A549 (cell line): Measurements from ENCODE around the gene ENTPD2. TPM values are rescaled to one million over a fixed set of nuclear protein-coding genes. Genes with fewer than 3 reads are reported as not detected.
A peak's percentile ranks its signal among the peaks of the same experiment; 100 is the strongest.
"Not testable (repeated sequence)": the region's sequence is repeated elsewhere in the genome, so short reads cannot be mapped to it uniquely, and the experiment has no call there.

Experiments
- ATAC-seq, 2 experiments: fragments of 200-7000 bp in 1 of 2; fragments of >200 bp in 1 of 2; cut with Nextera tagmentation in 1 of 2; cut with Tn5 transposase in 1 of 2; 3 replicates each; pipeline versions ENCODE4 v1.8.0 to v1.9.1; 2018 to 2020; ENCODE audit warnings: mild to moderate bottlenecking in 1 of 2, moderate library complexity in 1 of 2
- CTCF ChIA-PET: fragments of 300-600 bp; sonication (Branson Sonifier 250); formaldehyde crosslinking; extraction: SDS; loops from one replicate; lab custom pipeline; 2021; ENCODE audit warnings: antibody characterized with exemption, inconsistent platforms; lab: Yijun Ruan, JAX
- POLR2A ChIA-PET: fragments of 350-600 bp; formaldehyde crosslinking; extraction: SDS; loops from one replicate; lab custom pipeline; 2021; ENCODE audit warnings: antibody characterized with exemption, inconsistent platforms; lab: Yijun Ruan, JAX
- DNase-seq, 2 experiments: peaks; one replicate each; pipeline versions ENCODE4 v3.0.0 to v3.0.0-alpha.2; 2011 to 2016; ENCODE audit warnings: low read depth in 1 of 2, low spot score in 1 of 2
- FAIRE-seq: peaks from 2 replicates; lab custom pipeline; 2011; peaks lifted over from hg19 to GRCh38; lab: Jason Lieb, UNC
- H3K27ac ChIP-seq, 2 experiments: fragments of >200 bp; sonication (Bioruptor Twin); formaldehyde crosslinking; 3 replicates each; pipeline ENCODE4 v1.5.1; 2016 to 2017
- H3K4me1 ChIP-seq: fragments of >200 bp; sonication (Bioruptor Twin); formaldehyde crosslinking; 3 replicates; pipeline ENCODE4 v1.6.1; 2016
- H3K4me2 ChIP-seq: fragments of >200 bp; sonication (Bioruptor Twin); formaldehyde crosslinking; 3 replicates; pipeline ENCODE4 v1.6.1; 2016
- H3K4me3 ChIP-seq: fragments of >200 bp; sonication (Bioruptor Twin); formaldehyde crosslinking; 3 replicates; pipeline ENCODE4 v1.5.1; 2016
- H3K9me3 ChIP-seq: fragments of >200 bp; sonication (Bioruptor Twin); formaldehyde crosslinking; 3 replicates; pipeline ENCODE4 v1.6.1; 2016
- ATOH8 ChIP-seq: fragments of 250-450 bp; sonication (Bioruptor Pico); IDR thresholded peaks from 2 replicates; pipeline ENCODE4 v1.5.0; 2020; ENCODE audit warnings: low read depth, mild to moderate bottlenecking, moderate library complexity
- CBX2 ChIP-seq: fragments of 200-600 bp; sonication (generic); IDR thresholded peaks from 2 replicates; pipeline ENCODE4 v1.6.1; 2016; ENCODE audit warnings: low read depth, mild to moderate bottlenecking, borderline replicate concordance
- CHD2 ChIP-seq: fragments of 150-350 bp; IDR thresholded peaks from 2 replicates; pipeline ENCODE4 v1.6.1; 2014; ENCODE audit warnings: low read length; ENCODE audit not compliant: partially characterized antibody
- ELK1 ChIP-seq: fragments of 150-350 bp; IDR thresholded peaks from 2 replicates; pipeline ENCODE4 v1.6.1; 2014; ENCODE audit warnings: low read depth, mild to moderate bottlenecking, low read length
- FOSL2 ChIP-seq, 2 experiments: fragments of 450-650 bp in 1 of 2; fragments of >200 bp in 1 of 2; sonication (Bioruptor Twin) in 1 of 2; formaldehyde crosslinking; IDR thresholded peaks; 2 replicates each; pipeline versions ENCODE4 v1.5.0 to v1.6.1; 2016 to 2020; ENCODE audit warnings: mild to moderate bottlenecking in 1 of 2, moderate library complexity in 1 of 2
- GATA3 ChIP-seq: IDR thresholded peaks from 2 replicates; pipeline ENCODE4 v1.6.1; 2012; ENCODE audit warnings: borderline replicate concordance
- JUN ChIP-seq, 2 experiments: fragments of >200 bp; sonication (Bioruptor Twin); formaldehyde crosslinking; IDR thresholded peaks; 2 replicates in 1 of 2; 3 replicates in 1 of 2; pipeline ENCODE4 v1.6.1; 2016 to 2017
- JUNB ChIP-seq: fragments of >200 bp; sonication (Bioruptor Twin); formaldehyde crosslinking; IDR thresholded peaks from 2 replicates; pipeline ENCODE4 v1.6.1; 2016
- KDM1A ChIP-seq: fragments of 200-600 bp; sonication (generic); IDR thresholded peaks from 2 replicates; pipeline ENCODE4 v1.6.1; 2016; ENCODE audit warnings: low read depth, mild to moderate bottlenecking
- MAZ ChIP-seq: fragments of 150-350 bp; IDR thresholded peaks from 2 replicates; pipeline ENCODE4 v1.6.1; 2014; ENCODE audit warnings: antibody characterized with exemption, low read depth, low read length, borderline replicate concordance
- NFE2L2 ChIP-seq: fragments of 150-350 bp; conservative IDR thresholded peaks from 2 replicates; pipeline ENCODE4 v1.6.1; 2014; ENCODE audit warnings: low read length
- RFX5 ChIP-seq: fragments of 450-650 bp; IDR thresholded peaks from 2 replicates; pipeline ENCODE4 v1.7.1; 2014; ENCODE audit warnings: antibody characterized with exemption, mild to moderate bottlenecking, moderate library complexity
- TP53 ChIP-seq: fragments of 250-450 bp; sonication (Bioruptor Pico); IDR thresholded peaks from 2 replicates; pipeline ENCODE4 v1.5.0; 2021; ENCODE audit warnings: mild to moderate bottlenecking, moderate library complexity
- ZC3H11A ChIP-seq: fragments of 450-650 bp; IDR thresholded peaks from 2 replicates; pipeline ENCODE4 v1.6.1; 2014; ENCODE audit warnings: antibody characterized with exemption, mild to moderate bottlenecking
- ZNF302 ChIP-seq: fragments of 250-450 bp; sonication (Bioruptor Pico); IDR thresholded peaks from 2 replicates; pipeline ENCODE4 v1.9.0; 2021; ENCODE audit warnings: inconsistent platforms, mild to moderate bottlenecking, moderate library complexity
- WGBS: methylation state at CpG from one replicate; pipeline ENCODE4 v1.1.6; 2017; ENCODE audit errors: missing lambda C conversion rate; 5-methylcytosine and 5-hydroxymethylcytosine counted together
- polyA plus RNA-seq, 4 experiments: library from polyadenylated mRNA; depleted of rRNA in 3 of 4; stranded (reverse); fragments of >200 nt; fragmentation: RNase III in 1 of 4; extraction: RNeasy Plus Mini Kit Qiagen cat#74134 plus additional on column Dnase treatment in 1 of 4; gene quantifications; 2 replicates in 3 of 4; 3 replicates in 1 of 4; pipeline ENCODE4 v1.2.3, GENCODE V29; 2011 to 2017
- TF ChIP-seq, protein P1 (sequence below): IDR thresholded peaks from 2 replicates; pipeline ENCODE4 v1.6.1; 2012
- TF ChIP-seq, protein P2 (sequence below): fragments of >200 bp; sonication (Bioruptor Twin); formaldehyde crosslinking; IDR thresholded peaks from 2 replicates; pipeline ENCODE4 v1.6.1; 2016

Gene ENTPD2
- polyA plus RNA-seq, 2 of the 4 experiments (the other 2 are of a cell fraction) = 0.75 to 1.2 TPM

DNA sequence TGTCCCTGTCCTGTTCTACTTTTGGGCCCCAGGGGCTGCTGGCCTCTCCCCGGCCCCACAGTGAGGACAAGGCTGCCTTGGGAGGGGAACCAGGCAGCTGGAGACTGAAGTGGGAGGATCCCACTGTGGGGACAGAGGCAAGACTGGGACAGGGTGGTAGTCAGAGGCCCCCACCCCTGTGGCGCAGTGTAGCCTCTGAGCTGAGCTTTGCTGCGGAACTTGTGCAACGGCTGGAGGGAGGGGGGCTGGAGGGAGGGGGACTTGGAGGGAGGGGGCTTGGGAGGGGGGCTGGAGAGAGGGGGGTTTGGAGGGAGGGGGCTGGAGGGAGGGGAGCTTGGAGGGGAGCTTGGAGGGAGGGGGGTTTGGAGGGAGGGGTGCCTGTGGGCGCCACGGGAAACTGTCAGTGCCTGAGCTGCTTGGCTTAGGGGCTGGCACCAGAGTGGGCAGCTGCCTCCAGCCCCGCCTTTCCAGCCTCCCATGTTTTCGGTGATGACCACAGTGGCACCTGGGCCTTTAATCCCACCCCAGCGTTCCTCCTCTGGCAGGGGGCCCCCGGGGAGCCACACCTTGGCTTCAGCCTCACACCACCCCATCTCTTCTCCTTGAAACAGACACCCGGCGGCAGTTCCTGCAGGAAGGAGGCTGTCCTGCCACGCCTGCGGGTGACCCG is 19.7 kb downstream of the ENTPD2 start:
- CTCF ChIA-PET = interaction anchor here (0.5 to 20.4 kb wide), 47 partner anchors 10 to 320 kb away, joined by 3 to 282 read pairs (median 7); partner anchors contain the start of genes ABCA2, AJM1, C8G and CLIC3
- Histone ChIP-seq H3K4me1 (peaks cover 19% of the 10 kb centered on the region), H3K4me2 (peak overlapping the region; percentile 77), H3K9me3 (no peaks in the 10 kb centered on the region), H3K27ac (peak overlapping the region; percentile 34 to 67; a peak in 4 of 6 replicates), H3K4me3 (no peak overlapping the region)
- POLR2A ChIA-PET = interaction anchor here (0.6 to 1.7 kb wide), 4 partner anchors 38 to 186 kb away, joined by 3 to 5 read pairs (median 3); partner anchors contain the start of gene CLIC3
- TF ChIP-seq ZNF302 (CRISPR knock-in tag) = no peak
- TF ChIP-seq ZC3H11A = no peak
- TF ChIP-seq NFE2L2 = no peak
- no peak for TF ChIP-seq TP53 (CRISPR knock-in tag)
- no peak for TF ChIP-seq CHD2
- no peak for TF ChIP-seq JUN (IDR thresholded peaks at IDR 0.05)
- no peak for TF ChIP-seq ELK1
- no peak for TF ChIP-seq CBX2
- no peak for TF ChIP-seq FOSL2 (IDR thresholded peaks at IDR 0.05)
- TF ChIP-seq FOSL2 (CRISPR knock-in tag; IDR thresholded peaks at IDR 0.05) = no peak
- no peak for TF ChIP-seq GATA3
- FAIRE-seq (no peak), ATAC-seq (peak; percentile 9 to 30; a peak in 4 of 6 replicates), DNase-seq (no peak)
- WGBS = 32% methylated on average over 9 of the region's 15 CpGs

DNA sequence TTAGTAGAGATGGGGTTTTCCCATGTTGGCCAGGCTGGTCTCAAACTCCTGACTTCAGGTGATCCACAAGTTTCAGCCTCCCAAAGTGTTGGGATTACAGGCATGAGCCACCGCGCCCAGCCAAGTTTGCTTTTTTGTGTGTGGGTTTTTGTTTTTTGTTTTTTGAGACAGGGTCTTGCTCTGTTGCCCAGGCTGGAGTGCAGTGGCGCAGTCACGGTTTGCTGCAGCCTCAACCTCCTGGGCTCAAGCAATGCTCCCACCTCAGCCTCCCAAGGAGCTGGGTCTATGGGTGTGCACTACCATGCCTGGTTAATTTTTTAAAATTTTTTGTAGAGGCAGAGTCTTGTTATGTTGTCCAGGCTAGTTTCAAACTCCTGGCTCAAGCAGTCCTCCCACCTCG is 20.4 kb downstream of the ENTPD2 start:
- WGBS = 92% methylated on average over 5 of the region's 5 CpGs
- DNase-seq, H3K27ac ChIP-seq, H3K4me3 ChIP-seq, H3K4me2 ChIP-seq, FAIRE-seq, ATAC-seq, POLR2A ChIA-PET, H3K9me3 ChIP-seq: not testable (repeated sequence)
- peaks cover 26% of the 10 kb centered on the region for H3K4me1 ChIP-seq
- CTCF ChIA-PET = interaction anchor here (0.8 to 20.4 kb wide), 7 partner anchors 9 to 246 kb away, joined by 3 to 282 read pairs (median 34); partner anchors contain the start of genes ABCA2, C8G, CLIC3 and FBXW5

DNA sequence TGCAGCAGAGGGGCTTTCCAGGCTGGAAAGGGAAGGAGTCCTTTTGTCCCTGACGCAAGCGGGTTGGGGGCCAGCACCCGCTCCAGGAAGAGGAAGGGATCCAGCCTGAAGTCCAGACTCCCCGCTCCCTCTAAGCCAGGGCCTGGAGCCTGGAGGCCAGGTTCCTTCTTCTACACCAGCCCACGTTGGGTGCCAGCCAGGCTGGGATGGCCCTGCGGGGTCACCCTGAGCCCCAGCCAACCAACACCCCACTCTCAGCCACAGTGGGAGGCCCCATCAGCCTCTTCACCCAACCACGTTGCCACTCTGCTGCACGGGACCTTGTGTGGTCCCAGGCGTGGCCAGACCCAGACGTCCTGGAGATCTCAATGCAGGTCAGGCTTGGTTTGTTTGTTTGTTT is 21.0 kb downstream of the ENTPD2 start:
- Histone ChIP-seq H3K4me3 (no peak overlapping the region), H3K4me1 (peaks cover 27% of the 10 kb centered on the region), H3K27ac (no peak overlapping the region), H3K4me2 (no peak overlapping the region), H3K9me3 (no peaks in the 10 kb centered on the region)
- DNase-seq = no peak
- 85% methylated on average over 10 of the region's 10 CpGs for WGBS
- TF ChIP-seq KDM1A (no peak), CHD2 (no peak), MAZ (no peak), CBX2 (no peak)
- no peak for FAIRE-seq
- ChIA-PET CTCF (interaction anchor here (0.8 to 20.4 kb wide), 9 partner anchors 9 to 245 kb away, joined by 3 to 282 read pairs (median 62); partner anchors contain the start of genes C8G, CLIC3, FBXW5 and LCN12), POLR2A (no interaction called here)
- no peak for ATAC-seq

GRCh38 chr9:137031904-137032640 is 21.8 kb downstream of the ENTPD2 start, which contains the start of gene FUT7:
TSS of gene FUT7 (minus strand) at chr9:137032088. CDS start at chr9:137031991, 97 bp downstream.
- no peak for DNase-seq
- no peaks in the 10 kb centered on the region for H3K9me3 ChIP-seq
- TF ChIP-seq NFE2L2 = no peak
- TF ChIP-seq, protein P1, sequence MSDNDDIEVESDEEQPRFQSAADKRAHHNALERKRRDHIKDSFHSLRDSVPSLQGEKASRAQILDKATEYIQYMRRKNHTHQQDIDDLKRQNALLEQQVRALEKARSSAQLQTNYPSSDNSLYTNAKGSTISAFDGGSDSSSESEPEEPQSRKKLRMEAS = no peak
- TF ChIP-seq JUNB = no peak
- TF ChIP-seq RFX5 = no peak
- TF ChIP-seq, protein P2, sequence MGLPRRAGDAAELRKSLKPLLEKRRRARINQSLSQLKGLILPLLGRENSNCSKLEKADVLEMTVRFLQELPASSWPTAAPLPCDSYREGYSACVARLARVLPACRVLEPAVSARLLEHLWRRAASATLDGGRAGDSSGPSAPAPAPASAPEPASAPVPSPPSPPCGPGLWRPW = no peak
- TF ChIP-seq CBX2 = no peak
- no peak for TF ChIP-seq ATOH8 (CRISPR knock-in tag)
- TF ChIP-seq, all 56 proteins: peak for 0
- H3K4me1 ChIP-seq = peaks cover 32% of the 10 kb centered on the region
- POLR2A ChIA-PET = no interaction called here
- CTCF ChIA-PET = interaction anchor here (0.8 to 20.4 kb wide), 11 partner anchors 10 to 245 kb away, joined by 3 to 282 read pairs (median 33); partner anchors contain the start of genes C8G, ENTPD2, FBXW5 and LCN12
- WGBS = 72% methylated on average over 9 of the region's 16 CpGs
- no peak within 1 kb of the TSS for H3K4me3 ChIP-seq
- no peak for FAIRE-seq
- H3K4me2 ChIP-seq = no peak within 1 kb of the TSS
- no peak within 1 kb of the TSS for H3K27ac ChIP-seq
- ATAC-seq = no peak
